Left renal cortex interstitium (tissue), 4 donors: Measurements from ENCODE around the gene SIRT4. TPM values are rescaled to one million over a fixed set of nuclear protein-coding genes. Genes with fewer than 3 reads are reported as not detected.
A peak's percentile ranks its signal among the peaks of the same experiment; 100 is the strongest.

ENCODE experiments used
- DNase-seq, 4 donors: peaks; one replicate each; pipeline ENCODE4 v3.0.0-alpha.2; 2013; ENCODE audit warnings: low read depth in 4 of 4, low spot score in 2 of 4, missing footprints in 1 of 4
- polyA plus RNA-seq, 4 donors: library from polyadenylated mRNA; unstranded; fragments of 120-200 nt; gene quantifications; one replicate each; pipeline ENCODE4 v1.2.1, GENCODE V29; 2013; ENCODE audit not compliant: insufficient read length in 4 of 4

The SIRT4 gene
- polyA plus RNA-seq, 4 donors = 3.0 to 4.6 (median 4.4) TPM

DNA sequence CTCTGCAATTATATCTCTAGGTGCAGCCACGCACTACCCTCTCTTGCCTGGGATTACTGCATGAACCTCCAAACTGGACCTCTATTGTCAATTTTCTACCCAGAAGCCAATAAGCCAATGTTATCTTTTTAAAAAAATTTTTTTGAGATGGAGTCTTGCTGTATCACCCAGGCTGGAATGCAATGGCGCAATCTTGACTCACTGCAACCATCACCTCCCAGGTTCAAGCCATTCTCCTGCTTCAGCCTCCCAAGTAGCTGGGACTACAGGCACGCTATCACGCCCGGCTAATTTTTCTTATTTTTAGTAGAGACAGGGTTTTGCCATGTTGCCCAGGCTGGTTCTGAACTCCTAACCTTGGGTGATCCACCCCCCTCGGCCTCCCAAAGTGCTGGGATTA, 25.4 kb upstream of the SIRT4 start:
- DNase-seq = no peak

DNA sequence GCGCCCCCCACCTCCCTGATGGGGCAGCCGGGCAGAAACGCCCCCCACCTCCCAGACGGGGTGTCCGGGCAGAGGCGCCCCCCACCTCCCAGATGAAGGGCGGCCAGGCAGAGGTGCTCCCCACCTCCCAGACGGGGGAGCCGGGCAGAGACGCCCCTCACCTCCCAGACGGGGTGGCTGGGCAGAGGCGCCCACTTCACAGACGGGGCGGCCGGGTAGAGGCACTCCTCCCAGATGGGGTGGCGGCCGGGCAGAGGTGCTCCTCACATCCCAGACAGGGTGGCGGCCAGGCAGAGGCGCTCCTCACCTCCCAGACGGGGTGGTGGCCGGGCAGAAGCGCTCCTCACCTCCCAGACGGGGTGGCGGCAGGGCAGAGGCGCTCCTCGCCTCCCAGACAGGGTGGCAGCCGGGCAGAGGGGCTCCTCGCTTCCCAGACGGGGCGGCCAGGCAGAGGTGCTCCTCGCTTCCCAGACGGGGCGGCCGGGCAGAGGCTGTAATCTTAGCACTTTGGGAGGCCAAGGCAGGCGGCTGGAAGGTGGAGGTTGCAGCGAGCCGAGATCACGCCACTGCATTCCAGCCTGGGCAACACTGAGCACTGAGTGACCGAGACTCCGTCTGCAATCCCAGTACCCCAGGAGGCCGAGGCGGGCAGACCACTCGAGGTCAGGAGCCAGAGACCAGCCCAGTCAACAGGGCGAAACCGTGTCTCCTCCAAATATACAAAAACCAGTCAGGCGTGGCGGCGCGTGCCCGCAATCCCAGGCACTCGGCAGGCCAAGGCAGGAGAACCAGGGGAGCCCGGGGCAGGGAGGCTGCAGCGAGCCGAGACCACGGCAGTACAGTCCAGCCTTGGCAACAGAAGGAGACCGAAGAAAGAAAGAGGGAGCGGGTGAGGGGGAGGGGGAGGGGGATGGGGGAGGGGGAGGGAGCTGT, 23.7 kb upstream of the SIRT4 start:
- DNase-seq = no peak

DNA sequence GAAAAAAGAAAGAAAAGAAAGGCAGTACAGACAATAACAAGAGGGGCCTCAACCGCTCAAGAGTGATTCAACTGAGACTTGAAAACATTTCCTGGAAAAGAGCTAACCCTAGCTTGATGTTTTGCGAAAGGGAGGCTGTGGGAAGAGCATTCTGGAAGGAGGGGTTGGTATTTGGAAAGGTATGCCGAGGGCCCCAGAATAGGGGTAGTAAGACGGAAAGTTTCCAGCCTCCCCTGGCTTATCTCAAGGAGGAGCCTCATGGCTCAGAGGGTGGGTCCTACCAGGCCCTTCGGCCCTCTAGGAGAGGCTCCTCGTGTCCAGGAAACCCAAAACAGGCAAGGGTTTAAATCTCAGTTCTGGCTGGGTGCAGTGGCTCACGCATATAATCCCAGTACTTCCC, 18.8 kb upstream of the SIRT4 start:
- no peak for DNase-seq

DNA sequence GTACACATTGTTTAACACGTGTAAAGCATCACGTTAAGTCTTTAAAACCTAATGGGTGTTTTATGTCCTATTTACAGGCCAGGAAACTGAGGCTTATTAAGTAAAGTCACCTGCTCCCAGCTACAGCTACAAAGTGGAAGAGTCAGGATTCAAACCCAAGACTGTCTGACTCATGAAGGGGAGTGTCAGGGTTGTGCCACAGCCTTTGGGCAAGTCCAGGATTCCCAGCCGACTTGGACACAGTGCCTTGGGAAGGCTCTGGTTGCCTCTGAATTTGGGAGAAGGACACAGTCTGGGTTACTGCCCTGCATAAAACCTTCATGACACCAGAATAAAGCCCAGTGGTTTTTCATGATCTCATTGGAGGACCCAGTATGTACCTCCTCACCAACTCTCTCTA, 17.7 kb upstream of the SIRT4 start:
- DNase-seq = no peak

DNA sequence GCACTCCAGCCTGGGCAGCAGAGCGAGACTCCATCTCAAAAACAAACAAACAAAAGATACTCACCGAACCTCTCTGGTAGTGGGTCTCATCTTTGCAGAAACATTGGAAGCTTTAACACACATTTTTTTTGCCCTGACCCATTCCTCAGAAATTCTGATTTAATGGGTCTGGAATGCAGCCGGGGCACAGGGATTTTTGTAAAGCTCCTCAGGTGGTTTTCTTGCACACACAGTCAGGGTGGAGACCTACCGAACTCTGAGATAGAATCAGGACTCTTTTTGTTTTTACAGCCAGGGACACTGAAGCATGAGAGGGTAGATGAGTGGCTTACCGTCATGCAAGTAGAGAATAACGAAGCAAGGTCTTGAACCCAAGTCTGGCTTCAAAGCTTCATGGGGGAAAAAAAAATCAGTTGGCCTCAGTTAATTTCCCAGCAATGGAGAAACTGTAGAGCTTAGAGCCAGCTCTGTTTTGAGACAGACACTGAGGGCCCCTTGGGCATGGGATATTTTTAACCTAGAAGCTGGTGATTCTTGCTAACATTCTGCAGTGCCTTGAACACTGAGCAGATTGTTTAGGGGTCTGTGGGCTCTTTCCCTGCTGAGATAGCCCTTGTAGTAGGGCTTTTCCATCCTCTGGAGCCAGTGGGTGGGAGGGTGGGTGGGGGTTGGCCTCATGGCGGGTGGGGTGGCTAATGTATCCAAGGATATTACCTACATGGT, 15.2 kb upstream of the SIRT4 start:
- DNase-seq = no peak

DNA sequence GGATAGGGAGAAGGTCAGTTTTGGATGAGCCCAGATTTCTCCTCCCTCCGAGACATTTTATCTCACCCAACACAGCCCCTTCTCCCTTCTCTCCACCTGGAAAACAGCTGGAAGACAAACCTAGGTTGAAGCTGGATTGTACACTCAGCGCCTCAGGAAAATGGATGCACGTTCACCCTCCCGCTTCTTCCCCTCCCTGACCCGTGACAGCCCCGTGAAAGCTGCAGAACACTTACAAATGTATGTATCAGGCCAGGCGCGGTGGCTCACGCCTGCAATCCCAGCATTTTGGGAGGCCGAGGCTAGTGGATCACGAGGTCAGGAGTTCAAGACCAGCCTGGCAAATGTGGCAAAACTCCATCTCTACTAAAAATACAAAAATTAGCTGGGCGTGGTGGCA, 14.6 kb upstream of the SIRT4 start:
- DNase-seq = no peak

DNA sequence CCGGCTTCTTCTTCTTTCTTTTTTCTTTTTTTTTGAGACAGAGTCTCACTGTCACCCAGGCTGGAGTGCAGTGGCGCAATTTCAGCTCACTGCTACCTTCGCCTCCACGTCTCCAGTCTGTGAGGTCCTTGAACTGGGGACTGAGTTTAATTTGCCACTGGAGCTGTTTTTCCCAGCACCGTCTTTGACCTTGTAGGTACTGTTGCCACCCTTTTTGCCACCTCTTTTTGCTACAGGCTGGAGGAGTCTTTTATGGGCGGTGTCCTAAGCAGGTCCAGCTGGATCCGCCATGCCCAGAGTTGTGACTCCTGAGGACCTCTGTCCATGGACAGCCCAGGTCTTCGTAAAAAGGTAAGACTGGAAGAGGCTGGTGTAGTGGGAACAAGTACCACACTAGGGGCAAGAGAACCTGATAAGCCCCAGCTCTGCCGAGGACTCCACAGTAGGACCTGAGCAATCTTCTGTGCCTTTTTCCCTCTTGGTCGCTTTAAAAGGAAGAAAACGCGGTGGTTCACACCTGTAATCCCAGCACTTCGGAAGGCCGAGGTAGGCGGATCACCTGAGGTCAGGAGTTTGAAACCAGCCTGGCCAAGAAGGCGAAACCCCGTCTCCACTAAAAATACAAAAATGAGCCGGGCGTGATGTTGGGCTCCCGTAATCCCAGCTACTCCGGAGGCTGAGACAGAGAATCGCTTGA, 11.4 kb upstream of the SIRT4 start:
- peak in 3 of 4 donors; percentile 9 to 23 (median 9) for DNase-seq

DNA sequence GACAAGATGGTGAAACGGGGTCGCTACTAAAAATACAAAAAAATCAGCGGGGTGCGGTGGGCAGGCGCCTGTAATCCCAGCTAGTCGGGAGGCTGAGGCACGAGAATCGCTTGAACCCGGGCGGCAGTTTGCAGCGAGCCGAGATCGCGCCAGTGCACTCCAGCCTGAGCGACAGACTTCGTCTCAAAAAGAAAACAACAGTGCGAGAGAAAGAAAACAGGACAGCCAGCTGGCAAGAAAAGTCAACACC, 9.8 kb upstream of the SIRT4 start:
- peak in 2 of 4 donors; percentile 11 to 20 for DNase-seq

DNA sequence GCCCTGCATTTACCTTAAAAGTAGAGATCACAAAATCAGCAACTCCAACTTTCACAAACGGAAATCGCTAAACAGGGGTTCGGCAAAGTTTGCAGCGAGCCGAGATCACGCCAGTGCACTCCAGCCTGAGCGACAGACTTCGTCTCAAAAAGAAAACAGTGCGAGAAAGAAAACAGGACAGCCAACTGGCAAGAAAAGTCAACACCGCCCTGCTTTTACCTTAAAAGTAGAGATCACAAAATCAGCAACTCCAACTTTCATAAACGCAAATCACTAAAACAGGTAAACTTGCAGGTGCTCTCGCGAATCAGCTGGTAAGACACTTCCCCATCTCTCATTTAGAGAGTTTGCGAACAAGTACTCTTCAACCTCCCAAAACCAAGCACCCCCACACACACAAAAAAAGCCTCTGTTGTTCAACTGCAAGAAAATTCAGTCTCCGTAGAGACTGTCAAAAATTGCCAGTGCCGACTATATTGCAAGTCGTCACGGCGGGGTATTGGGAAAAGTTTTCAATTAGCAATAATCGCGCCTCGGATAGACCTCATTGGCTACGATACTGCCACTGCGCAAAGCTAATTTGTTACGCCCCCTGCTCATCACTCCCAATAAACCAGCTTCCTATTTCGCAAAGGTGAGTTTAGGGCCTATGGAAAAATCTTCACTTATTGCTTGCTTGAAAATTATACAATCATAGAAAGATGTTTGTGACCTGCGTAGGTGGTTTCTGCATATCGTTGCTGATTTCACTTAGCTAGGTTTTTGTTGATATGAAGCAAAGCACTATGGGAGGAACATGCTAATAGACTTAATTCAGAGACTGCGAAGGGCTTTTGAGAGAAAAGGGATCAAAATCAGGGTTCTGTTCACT, 9.2 kb upstream of the SIRT4 start, which contains the start of gene RNU4-1:
Gene RNU4-1 (minus strand): TSS at position 577 of the 871 bp plus-strand sequence.
- peak; percentile 79 to 97 (median 80) for DNase-seq

DNA sequence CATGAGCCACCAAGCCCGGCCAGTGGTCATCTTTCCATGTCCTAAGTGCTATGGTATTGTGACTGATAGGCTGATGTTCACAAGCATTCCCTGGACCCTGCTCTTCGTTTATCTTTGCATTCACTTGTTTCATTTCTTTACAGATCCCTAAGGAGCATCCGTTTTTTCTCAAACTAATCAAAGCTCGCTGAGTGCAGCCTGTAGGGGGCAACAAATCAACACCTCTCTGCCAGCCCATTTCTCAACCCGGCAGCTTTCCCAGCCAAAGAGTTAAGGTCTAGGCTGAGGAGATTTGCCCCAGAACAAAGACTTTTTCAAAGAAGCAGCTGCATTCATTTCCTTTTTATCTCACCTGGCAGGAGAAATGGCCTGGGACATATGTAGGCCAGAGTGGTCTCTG, 12.1 kb downstream of the SIRT4 start:
- no peak for DNase-seq

DNA sequence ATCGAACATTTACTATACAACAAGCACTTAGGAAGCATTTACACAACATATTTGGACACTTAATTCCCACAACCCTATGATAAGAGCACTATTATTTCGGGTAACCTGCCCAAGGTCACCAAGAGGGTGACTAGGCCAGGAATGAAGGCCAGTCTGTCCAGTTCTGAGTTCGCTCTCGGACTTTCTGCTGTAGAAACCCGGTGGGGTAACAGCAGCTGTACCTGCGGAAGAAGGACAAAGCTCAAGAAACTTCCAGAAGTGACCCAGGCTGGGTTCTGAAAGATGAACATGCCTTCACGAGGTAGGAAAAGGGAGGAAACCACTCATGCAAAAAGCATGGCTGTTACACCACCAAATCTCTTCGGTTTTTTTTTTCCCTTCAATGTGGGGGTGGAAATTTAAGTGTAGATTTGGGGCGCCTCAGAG, 14.7 kb downstream of the SIRT4 start:
- DNase-seq = peak in 1 of 4 donors; percentile 17

DNA sequence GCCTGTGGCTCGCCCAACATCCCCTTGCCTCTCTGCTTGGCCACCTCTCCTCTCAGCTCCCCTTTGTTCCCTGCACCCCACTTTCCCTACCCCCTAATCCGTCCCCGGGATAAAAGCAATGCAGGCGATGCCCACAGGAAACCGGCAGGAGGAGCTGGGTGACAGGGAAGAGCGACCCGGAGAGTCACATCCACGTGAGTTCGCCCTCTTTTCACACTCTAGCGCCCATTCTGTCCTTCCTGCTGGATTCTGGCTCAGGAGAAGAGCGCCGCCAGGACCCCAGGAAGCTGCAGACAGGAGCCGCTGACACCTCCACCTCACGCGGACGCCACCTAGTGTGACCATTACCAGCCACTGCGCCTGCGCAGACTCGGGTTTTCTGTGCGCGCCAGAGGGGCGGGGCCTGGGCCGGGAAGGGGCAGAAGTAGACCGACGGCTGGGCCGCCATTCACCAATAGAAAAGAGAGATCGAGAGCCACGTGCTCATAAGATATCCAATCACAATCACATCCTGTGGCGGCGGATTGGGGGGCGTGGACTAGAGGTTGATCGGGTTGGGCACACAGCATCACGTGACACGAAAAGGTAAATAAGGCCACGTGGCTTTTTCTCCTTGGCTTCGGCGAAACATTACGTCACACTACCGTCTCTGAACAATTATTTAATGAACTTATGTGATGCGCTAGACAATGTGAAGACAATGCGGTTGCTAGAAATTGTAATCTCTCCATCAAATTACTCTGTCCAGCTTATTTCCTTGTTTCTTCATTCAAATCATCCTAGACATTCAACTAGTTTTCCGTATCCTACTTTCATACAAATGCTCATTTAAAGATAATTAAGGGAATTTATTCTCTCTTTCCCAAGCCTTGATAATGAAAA, 15.3 kb downstream of the SIRT4 start:
- peak; percentile 90 to 97 (median 96) for DNase-seq

DNA sequence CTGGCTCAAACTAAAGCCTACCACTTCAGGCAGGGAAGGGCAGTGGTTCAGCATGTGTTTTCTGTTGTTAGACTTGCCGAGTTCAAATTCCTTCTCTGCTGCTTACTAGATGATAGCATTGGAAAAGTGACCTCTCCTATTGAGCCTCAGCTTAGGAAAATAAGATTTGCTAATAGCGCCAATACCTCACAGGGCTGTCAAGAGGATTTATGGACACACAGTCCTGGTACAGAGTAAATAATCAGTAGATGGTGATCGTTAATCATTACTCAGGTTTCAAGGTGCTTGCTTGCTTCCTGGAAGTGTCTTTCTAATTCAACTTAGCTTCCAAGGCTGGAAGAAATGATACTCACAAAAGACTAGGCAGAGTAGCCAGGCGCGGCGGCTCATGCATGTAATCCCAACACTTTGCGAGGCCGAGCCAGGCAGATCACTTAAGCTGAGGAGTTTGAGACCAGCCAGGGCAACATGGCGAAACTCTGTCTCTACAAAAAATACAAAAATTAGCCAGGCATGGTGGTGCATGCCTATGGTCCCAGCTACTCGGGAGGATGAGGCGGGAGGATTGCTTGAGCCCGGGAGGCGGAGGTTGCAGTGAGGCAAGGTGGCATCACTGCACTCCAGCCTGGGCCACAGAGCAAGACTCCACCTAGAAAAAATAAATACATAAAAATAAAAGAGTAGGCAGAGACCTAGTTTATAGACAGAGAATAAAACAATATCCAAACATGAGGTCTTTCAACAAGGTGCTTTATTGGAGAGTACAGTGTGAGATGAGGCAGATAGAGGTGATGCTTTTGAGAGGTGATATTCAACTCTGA, 19.5 kb downstream of the SIRT4 start:
- DNase-seq = no peak

DNA sequence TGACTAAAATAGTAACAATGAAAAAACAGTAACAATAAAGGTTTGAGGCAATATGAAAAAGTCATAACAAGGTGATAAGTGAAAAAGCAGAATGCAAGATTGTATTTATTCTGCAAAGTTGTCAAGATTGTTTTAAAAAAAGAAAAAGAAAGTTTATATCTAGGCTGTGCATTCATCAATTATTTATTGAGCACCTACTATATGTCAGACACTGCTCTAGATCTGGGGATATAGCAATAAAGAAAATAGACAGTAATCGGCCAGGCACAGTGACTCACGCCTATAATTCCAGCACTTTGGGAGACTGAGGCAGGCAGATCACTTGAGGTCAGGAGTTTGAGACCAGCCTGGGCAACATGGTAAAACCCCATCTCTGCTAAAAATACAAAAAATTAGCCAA, 21.7 kb downstream of the SIRT4 start:
- DNase-seq = no peak

DNA sequence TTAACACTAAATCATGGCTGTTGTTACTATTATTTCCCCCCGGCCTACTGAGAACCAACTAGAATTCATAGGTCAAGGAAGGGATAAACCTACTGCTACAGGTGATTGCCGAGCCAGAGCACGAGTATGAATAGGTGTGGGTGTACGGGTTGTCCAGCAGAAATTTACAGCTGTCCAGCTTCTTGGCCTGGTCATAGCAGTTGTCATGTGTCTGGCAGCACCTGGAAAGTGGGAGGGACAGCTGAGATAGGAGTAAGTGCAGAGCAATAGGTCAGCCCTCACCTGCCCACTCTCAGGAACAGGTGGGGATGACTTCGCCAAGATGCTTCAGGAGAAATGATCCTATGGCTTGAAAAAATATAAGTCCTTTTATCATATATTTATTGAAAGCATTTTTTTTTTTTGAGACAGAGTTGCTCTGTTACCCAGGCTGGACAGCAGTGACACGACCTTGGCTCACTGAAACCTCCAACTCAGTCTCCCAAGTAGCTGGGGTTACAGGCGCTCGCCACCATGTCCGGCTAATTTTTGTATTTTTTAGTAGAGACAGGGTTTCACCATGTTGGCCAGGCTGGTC, 22.8 kb downstream of the SIRT4 start:
- DNase-seq = no peak

DNA sequence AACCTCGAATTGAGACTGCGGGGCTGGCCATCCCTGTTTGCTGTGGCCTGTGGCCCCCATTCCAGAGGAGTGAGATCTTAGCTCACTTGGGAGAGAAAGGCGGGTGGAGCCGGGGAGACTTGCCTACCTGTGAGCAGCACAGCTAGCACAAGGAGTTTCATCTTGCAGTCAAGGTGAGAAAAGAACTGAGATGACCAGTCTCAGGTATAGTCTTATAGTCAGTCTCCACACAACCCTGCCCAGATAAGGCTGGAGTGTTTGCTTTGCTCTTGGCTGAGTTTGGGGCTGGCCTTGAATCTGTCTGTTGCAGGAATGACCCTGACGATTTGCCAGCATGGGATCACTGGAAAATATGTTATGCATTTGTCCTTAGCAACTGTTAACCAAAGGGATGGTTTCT, 25.5 kb downstream of the SIRT4 start, which contains the start of gene PLA2G1B:
Gene PLA2G1B (minus strand): TSS at position 187 of the 400 bp plus-strand sequence. CDS start 26 bp downstream, at position 161.
- no peak for DNase-seq

DNA sequence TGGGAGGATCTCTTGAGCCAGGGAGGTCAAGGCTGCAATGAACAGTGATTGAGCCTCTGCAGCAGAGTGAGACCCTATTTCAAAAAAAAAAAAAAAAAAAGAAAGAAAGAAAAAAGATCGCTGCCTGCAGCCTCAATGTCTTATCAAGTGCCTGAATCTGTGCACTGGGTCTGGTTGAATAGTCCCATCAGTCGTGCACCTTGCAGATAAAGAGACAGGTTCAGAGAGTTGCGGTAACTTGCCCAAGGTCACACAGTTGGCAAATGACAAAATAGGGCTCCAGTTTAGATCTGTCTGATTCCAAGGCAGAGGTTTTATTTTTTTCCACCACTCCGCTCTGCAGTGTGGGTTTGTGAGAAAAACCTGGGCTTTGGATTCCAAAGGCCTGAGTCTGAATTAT, 26.1 kb downstream of the SIRT4 start:
- no peak for DNase-seq

DNA sequence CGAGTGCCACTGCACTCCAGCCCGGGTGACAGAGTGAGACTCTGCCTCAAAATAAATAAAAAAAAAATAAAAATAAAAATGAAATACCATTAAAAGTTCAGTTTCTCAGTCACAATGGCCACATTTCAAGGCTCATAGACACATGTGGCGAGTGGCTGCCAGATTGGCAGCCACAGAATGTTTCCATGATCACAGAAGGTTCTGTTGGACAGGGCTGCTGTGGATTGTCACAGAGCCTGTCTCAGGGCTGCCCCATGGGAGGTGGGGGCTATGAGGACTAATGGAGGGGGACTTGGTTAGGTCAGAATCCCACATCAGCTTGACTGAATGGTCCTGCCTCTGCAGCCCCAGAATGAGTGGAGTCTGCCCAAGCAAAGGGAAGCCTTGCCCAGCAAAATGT, 29.3 kb downstream of the SIRT4 start:
- DNase-seq = no peak
